HEK293 (cell line): ENCODE results near the gene SPANXD.

Source experiments
- CTCF ChIA-PET: fragments of 350-600 bp; formaldehyde crosslinking; extraction: SDS; loops from one replicate; lab custom pipeline; 2021; ENCODE audit warnings: antibody characterized with exemption; lab: Yijun Ruan, JAX
- POLR2A ChIA-PET: fragments of 300-600 bp; formaldehyde crosslinking; extraction: SDS; loops from one replicate; lab custom pipeline; 2020; ENCODE audit warnings: antibody characterized with exemption, inconsistent platforms; lab: Yijun Ruan, JAX
- H3K27ac ChIP-seq: fragments of 200-500 bp; sonication (Bioruptor generic); 2 replicates; pipeline ENCODE4 v1.5.1; 2014; ENCODE audit warnings: low read depth, low read length, control low read depth, inconsistent platforms; ENCODE audit errors: extremely low read depth
- H3K36me3 ChIP-seq, 2 experiments: fragments of 200-500 bp in 1 of 2; sonication (Bioruptor generic) in 1 of 2; 1 replicate in 1 of 2; 2 replicates in 1 of 2; pipeline ENCODE4 v1.5.1; 2014 to 2017; ENCODE audit warnings: inconsistent platforms in 2 of 2, low read length in 2 of 2; ENCODE audit not compliant: control insufficient read depth in 2 of 2, insufficient read depth in 1 of 2
- H3K4me1 ChIP-seq: fragments of 200-500 bp; sonication (Bioruptor generic); 2 replicates; pipeline ENCODE4 v1.5.1; 2014; ENCODE audit warnings: mild to moderate bottlenecking, low read length, inconsistent platforms; ENCODE audit not compliant: control insufficient read depth, insufficient read depth
- H3K4me3 ChIP-seq: 2 replicates; pipeline ENCODE4 v1.5.1; 2011; ENCODE audit warnings: low read depth, mild to moderate bottlenecking, control low read depth, low read length, moderate library complexity
- H3K9me3 ChIP-seq: fragments of 200-500 bp; sonication (Bioruptor generic); 2 replicates; pipeline ENCODE4 v1.5.1; 2014; ENCODE audit warnings: low read depth, low read length, inconsistent platforms; ENCODE audit not compliant: control insufficient read depth, insufficient read depth
- ATF2 ChIP-seq: fragments of 450-650 bp; formaldehyde crosslinking; IDR thresholded peaks from 2 replicates; pipeline ENCODE4 v1.5.1; 2016; ENCODE audit warnings: missing biosample characterization, missing genetic modification characterization, low read depth
- BCL6B ChIP-seq: fragments of 450-650 bp; formaldehyde crosslinking; IDR thresholded peaks from 2 replicates; pipeline ENCODE4 v1.5.1; 2017; ENCODE audit warnings: missing biosample characterization, missing genetic modification characterization
- IKZF3 ChIP-seq: fragments of 450-650 bp; IDR thresholded peaks from 2 replicates; pipeline ENCODE4 v1.5.0; 2018; ENCODE audit warnings: missing biosample characterization, mild to moderate bottlenecking, missing genetic modification characterization, moderate library complexity
- TCF7L2 ChIP-seq: IDR thresholded peaks from 2 replicates; pipeline ENCODE4 v1.6.1; 2011; ENCODE audit warnings: low read depth, mild to moderate bottlenecking, inconsistent platforms, low read length, moderate library complexity, borderline replicate concordance
- TRIM28 ChIP-seq: IDR thresholded peaks from 2 replicates; pipeline ENCODE4 v1.6.1; 2011; ENCODE audit warnings: low read length, control low read depth, borderline replicate concordance
- ZFP69B ChIP-seq: fragments of 450-650 bp; formaldehyde crosslinking; IDR thresholded peaks from 2 replicates; pipeline ENCODE4 v1.5.1; 2016; ENCODE audit warnings: missing biosample characterization, missing genetic modification characterization
- ZNF112 ChIP-seq: fragments of 450-650 bp; formaldehyde crosslinking; IDR thresholded peaks from 2 replicates; pipeline ENCODE4 v1.5.0; 2017; ENCODE audit warnings: missing biosample characterization, missing genetic modification characterization
- ZNF146 ChIP-seq: fragments of 450-650 bp; formaldehyde crosslinking; IDR thresholded peaks from 2 replicates; pipeline ENCODE4 v1.5.1; 2016; ENCODE audit warnings: missing biosample characterization, missing genetic modification characterization
- ZNF16 ChIP-seq: fragments of 450-650 bp; formaldehyde crosslinking; IDR thresholded peaks from 2 replicates; pipeline ENCODE4 v1.5.1; 2016; ENCODE audit warnings: low read depth, missing biosample characterization, missing genetic modification characterization
- ZNF19 ChIP-seq: fragments of 450-650 bp; formaldehyde crosslinking; IDR thresholded peaks from 2 replicates; pipeline ENCODE4; 2016; ENCODE audit warnings: missing biosample characterization, missing genetic modification characterization, low read depth
- ZNF239 ChIP-seq: fragments of 450-650 bp; formaldehyde crosslinking; IDR thresholded peaks from 2 replicates; pipeline ENCODE4 v1.5.1; 2016; ENCODE audit warnings: missing biosample characterization, missing genetic modification characterization
- ZNF292 ChIP-seq: fragments of 450-650 bp; formaldehyde crosslinking; IDR thresholded peaks from 2 replicates; pipeline ENCODE4 v1.5.1; 2016; ENCODE audit warnings: low read depth, missing biosample characterization, missing genetic modification characterization, borderline replicate concordance
- ZNF37A ChIP-seq: fragments of 450-650 bp; IDR thresholded peaks from 2 replicates; pipeline ENCODE4 v1.5.1; 2018; ENCODE audit warnings: missing biosample characterization, missing genetic modification characterization
- ZNF596 ChIP-seq: fragments of 450-650 bp; IDR thresholded peaks from 2 replicates; pipeline ENCODE4 v1.5.0; 2018; ENCODE audit warnings: missing biosample characterization, mild to moderate bottlenecking, missing genetic modification characterization, moderate library complexity
- ZNF664 ChIP-seq: fragments of 450-650 bp; formaldehyde crosslinking; IDR thresholded peaks from 2 replicates; pipeline ENCODE4 v1.5.1; 2016; ENCODE audit warnings: missing biosample characterization, missing genetic modification characterization
- ZNF837 ChIP-seq: fragments of 450-650 bp; formaldehyde crosslinking; IDR thresholded peaks from 2 replicates; pipeline ENCODE4 v1.5.1; 2016; ENCODE audit warnings: missing biosample characterization, missing genetic modification characterization
- ZSCAN16 ChIP-seq: fragments of 450-650 bp; formaldehyde crosslinking; IDR thresholded peaks from 2 replicates; pipeline ENCODE4 v1.5.1; 2016; ENCODE audit warnings: missing biosample characterization, missing genetic modification characterization
- ZSCAN30 ChIP-seq: fragments of 450-650 bp; IDR thresholded peaks from 2 replicates; pipeline ENCODE4 v1.5.1; 2018; ENCODE audit warnings: missing biosample characterization, mild to moderate bottlenecking, missing genetic modification characterization, moderate library complexity
- TF ChIP-seq, protein P1 (sequence below): IDR thresholded peaks from 2 replicates; pipeline ENCODE4 v1.6.1; 2011; ENCODE audit warnings: mild to moderate bottlenecking, low read depth, low read length, borderline replicate concordance
- TF ChIP-seq, protein P2 (sequence below): fragments of 450-650 bp; IDR thresholded peaks from 2 replicates; pipeline ENCODE4 v1.5.1; 2018; ENCODE audit warnings: missing biosample characterization, mild to moderate bottlenecking, missing genetic modification characterization
- TF ChIP-seq, protein P3 (sequence below): fragments of 450-650 bp; formaldehyde crosslinking; IDR thresholded peaks from 2 replicates; pipeline ENCODE4 v1.5.1; 2016; ENCODE audit warnings: missing biosample characterization, missing genetic modification characterization

SPANXD gene

DNA sequence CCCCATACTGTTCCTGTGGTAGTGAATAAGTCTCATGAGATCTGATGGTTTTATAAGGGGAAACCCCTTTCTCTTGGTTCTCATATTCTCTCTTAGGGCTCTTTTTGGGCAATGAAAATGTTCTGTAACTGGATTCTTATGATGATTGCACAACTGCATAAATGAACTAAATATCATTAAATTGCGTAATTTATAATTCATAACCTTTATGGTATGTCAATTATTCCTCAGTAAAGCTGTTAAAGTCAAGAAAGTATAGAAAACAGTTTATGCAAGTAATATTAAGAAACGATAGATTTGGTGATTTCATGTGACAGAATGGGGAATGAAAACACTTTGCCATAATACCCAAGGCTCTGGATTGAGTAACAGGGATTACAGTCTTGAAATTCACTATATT, 33.5 kb upstream of the SPANXD start:
- TF ChIP-seq, protein P1, sequence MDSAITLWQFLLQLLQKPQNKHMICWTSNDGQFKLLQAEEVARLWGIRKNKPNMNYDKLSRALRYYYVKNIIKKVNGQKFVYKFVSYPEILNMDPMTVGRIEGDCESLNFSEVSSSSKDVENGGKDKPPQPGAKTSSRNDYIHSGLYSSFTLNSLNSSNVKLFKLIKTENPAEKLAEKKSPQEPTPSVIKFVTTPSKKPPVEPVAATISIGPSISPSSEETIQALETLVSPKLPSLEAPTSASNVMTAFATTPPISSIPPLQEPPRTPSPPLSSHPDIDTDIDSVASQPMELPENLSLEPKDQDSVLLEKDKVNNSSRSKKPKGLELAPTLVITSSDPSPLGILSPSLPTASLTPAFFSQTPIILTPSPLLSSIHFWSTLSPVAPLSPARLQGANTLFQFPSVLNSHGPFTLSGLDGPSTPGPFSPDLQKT: no peak
- TF ChIP-seq ZSCAN16 (tag by site-specific recombination) (no peak), IKZF3 (tag by site-specific recombination) (no peak), ZNF837 (tag by site-specific recombination) (no peak), TRIM28 (no peak), ZNF239 (no peak), ZNF16 (tag by site-specific recombination) (no peak)
- Histone ChIP-seq H3K27ac (no peak overlapping the region), H3K4me3 (no peak overlapping the region), H3K9me3 (no peaks in the 10 kb centered on the region), H3K36me3 (no peaks in the 10 kb centered on the region), H3K4me1 (no peaks in the 10 kb centered on the region)
- CTCF ChIA-PET: no interaction called here
- POLR2A ChIA-PET: no interaction called here

DNA sequence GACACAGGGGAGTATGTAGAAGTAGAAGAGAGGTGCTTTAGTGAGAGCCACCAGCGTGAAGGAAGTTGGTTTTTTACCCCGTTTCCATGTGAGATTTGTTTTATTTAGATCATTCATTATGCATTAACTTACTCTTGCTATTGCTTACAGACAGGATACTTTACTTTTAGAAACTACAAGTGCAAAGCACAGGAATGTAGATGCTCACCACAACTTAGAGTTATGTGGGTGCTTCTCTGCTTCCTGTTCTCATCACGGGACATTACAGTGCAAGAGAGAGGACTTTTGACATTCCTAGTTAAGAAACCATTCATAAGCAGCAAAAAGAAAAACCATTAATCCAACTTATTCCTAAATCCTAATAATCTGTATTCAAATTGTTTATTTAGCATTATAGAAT, 25.6 kb upstream of the SPANXD start:
- no peak for TF ChIP-seq ZSCAN30
- TF ChIP-seq TRIM28: no peak
- TF ChIP-seq TCF7L2: no peak
- TF ChIP-seq ZNF596 (tag by site-specific recombination): no peak
- TF ChIP-seq, protein P2, sequence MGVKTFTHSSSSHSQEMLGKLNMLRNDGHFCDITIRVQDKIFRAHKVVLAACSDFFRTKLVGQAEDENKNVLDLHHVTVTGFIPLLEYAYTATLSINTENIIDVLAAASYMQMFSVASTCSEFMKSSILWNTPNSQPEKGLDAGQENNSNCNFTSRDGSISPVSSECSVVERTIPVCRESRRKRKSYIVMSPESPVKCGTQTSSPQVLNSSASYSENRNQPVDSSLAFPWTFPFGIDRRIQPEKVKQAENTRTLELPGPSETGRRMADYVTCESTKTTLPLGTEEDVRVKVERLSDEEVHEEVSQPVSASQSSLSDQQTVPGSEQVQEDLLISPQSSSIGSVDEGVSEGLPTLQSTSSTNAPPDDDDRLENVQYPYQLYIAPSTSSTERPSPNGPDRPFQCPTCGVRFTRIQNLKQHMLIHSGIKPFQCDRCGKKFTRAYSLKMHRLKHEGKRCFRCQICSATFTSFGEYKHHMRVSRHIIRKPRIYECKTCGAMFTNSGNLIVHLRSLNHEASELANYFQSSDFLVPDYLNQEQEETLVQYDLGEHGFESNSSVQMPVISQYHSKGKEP: no peak
- no peak for TF ChIP-seq ZNF292 (tag by site-specific recombination)
- no peak for TF ChIP-seq ZNF112 (tag by site-specific recombination)
- TF ChIP-seq BCL6B (tag by site-specific recombination): no peak
- TF ChIP-seq ZNF837 (tag by site-specific recombination): no peak
- no peak for TF ChIP-seq ZNF37A (tag by site-specific recombination)
- TF ChIP-seq ZFP69B (tag by site-specific recombination): no peak
- no peak for TF ChIP-seq ZNF146 (tag by site-specific recombination)
- TF ChIP-seq, protein P3, sequence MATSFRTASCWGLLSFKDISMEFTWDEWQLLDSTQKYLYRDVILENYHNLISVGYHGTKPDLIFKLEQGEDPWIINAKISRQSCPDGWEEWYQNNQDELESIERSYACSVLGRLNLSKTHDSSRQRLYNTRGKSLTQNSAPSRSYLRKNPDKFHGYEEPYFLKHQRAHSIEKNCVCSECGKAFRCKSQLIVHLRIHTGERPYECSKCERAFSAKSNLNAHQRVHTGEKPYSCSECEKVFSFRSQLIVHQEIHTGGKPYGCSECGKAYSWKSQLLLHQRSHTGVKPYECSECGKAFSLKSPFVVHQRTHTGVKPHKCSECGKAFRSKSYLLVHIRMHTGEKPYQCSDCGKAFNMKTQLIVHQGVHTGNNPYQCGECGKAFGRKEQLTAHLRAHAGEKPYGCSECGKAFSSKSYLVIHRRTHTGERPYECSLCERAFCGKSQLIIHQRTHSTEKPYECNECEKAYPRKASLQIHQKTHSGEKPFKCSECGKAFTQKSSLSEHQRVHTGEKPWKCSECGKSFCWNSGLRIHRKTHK (tag by site-specific recombination): no peak
- Histone ChIP-seq H3K4me1 (no peaks in the 10 kb centered on the region), H3K27ac (no peak overlapping the region), H3K4me3 (no peak overlapping the region), H3K36me3 (no peaks in the 10 kb centered on the region), H3K9me3 (no peaks in the 10 kb centered on the region)
- CTCF ChIA-PET: no interaction called here
- POLR2A ChIA-PET: no interaction called here

- H3K9me3 ChIP-seq: no peaks in the 10 kb centered on the region
- H3K36me3 ChIP-seq: no peaks in the 10 kb centered on the region
- no peak for TF ChIP-seq ZNF19 (tag by site-specific recombination)
- no peak for TF ChIP-seq ZNF664 (tag by site-specific recombination)
- TF ChIP-seq ATF2 (tag by site-specific recombination): 0 out of 2 replicates have a peak, but pooled peaks have one; percentile 35
- H3K4me3 ChIP-seq: no peak overlapping the region
- CTCF ChIA-PET: no interaction called here
- POLR2A ChIA-PET: no interaction called here
- H3K4me1 ChIP-seq: no peaks in the 10 kb centered on the region
- no peak overlapping the region for H3K27ac ChIP-seq
These were observed 16.1 kb upstream of the SPANXD start for GRCh38 chrX:141714680-141715079.
